GM12878 (cell line): ENCODE results near the gene BPGM.

Experiments
- EP300 ChIP-seq, 2 experiments: fragments of 150-350 bp in 1 of 2; IDR thresholded peaks; 2 replicates each; pipeline ENCODE4 v1.6.1; 2011 to 2012; ENCODE audit warnings: low read depth in 2 of 2, low read length in 2 of 2, borderline replicate concordance in 1 of 2, improper control_type of control experiment in 1 of 2, inconsistent platforms in 1 of 2; ENCODE audit not compliant: control insufficient read depth in 1 of 2
- FOS ChIP-seq: IDR thresholded peaks from 3 replicates; pipeline ENCODE4 v1.6.1; 2011; ENCODE audit warnings: borderline replicate concordance; ENCODE audit not compliant: insufficient read length; ENCODE audit errors: extremely low read depth
- POLR2A ChIP-seq: IDR thresholded peaks from 2 replicates; pipeline ENCODE4 v1.6.1; 2011; ENCODE audit warnings: low read depth, mild to moderate bottlenecking, low read length
- USF2 ChIP-seq: IDR thresholded peaks from 2 replicates; pipeline ENCODE4 v1.6.1; 2011; ENCODE audit warnings: low read depth, low read length, improper control_type of control experiment, borderline replicate concordance
- ZNF24 ChIP-seq: fragments of 450-650 bp; IDR thresholded peaks from 2 replicates; pipeline ENCODE4 v1.6.1; 2017; ENCODE audit warnings: antibody characterized with exemption, mild to moderate bottlenecking
- ZNF384 ChIP-seq: IDR thresholded peaks from 2 replicates; pipeline ENCODE4 v1.6.1; 2012; ENCODE audit warnings: low read depth, mild to moderate bottlenecking, low read length, improper control_type of control experiment, borderline replicate concordance
- TF ChIP-seq, protein P1 (sequence below), 3 experiments: IDR thresholded peaks in 2 of 3; conservative IDR thresholded peaks in 1 of 3; 2 replicates each; pipeline ENCODE4 v1.5.1; 2011; ENCODE audit warnings: low read depth in 3 of 3, low read length in 3 of 3, mild to moderate bottlenecking in 3 of 3, control low read depth in 2 of 3, moderate library complexity in 2 of 3, inconsistent platforms in 1 of 3, mixed read lengths in 1 of 3; ENCODE audit not compliant: control insufficient read depth in 2 of 3, insufficient read depth in 1 of 3; ENCODE audit errors: extremely low read depth in 1 of 3

DNA sequence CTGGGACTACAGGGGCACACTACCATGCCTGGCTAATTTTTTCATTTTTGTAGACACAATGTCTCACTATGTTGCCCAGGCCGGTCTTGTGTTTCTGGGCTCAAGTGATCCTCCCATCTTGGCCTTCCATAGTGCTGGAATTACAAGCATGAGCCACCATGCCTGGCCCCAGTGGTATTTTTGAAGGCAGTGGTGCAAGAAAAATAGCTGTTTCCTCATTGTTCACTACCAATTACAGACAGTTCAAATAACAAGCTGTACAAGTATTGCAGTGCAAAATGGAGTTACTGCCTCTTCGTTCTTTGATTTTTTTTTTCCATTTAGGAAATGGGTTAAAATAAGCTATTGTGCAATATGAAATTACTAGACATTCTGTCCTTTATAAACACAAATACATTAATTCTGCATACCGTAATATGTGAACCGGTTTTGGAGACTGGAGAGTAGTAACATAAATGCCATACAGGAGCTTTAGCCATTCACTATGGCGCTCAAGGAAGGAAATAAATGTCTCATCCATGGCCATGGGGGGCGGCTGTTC lies 35.0 kb upstream of the BPGM start:
- TF ChIP-seq, protein P1, sequence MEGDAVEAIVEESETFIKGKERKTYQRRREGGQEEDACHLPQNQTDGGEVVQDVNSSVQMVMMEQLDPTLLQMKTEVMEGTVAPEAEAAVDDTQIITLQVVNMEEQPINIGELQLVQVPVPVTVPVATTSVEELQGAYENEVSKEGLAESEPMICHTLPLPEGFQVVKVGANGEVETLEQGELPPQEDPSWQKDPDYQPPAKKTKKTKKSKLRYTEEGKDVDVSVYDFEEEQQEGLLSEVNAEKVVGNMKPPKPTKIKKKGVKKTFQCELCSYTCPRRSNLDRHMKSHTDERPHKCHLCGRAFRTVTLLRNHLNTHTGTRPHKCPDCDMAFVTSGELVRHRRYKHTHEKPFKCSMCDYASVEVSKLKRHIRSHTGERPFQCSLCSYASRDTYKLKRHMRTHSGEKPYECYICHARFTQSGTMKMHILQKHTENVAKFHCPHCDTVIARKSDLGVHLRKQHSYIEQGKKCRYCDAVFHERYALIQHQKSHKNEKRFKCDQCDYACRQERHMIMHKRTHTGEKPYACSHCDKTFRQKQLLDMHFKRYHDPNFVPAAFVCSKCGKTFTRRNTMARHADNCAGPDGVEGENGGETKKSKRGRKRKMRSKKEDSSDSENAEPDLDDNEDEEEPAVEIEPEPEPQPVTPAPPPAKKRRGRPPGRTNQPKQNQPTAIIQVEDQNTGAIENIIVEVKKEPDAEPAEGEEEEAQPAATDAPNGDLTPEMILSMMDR (IDR thresholded peaks at IDR 0.05 in 2 of 3, conservative IDR thresholded peaks at IDR 0.05 in 1 of 3; ENCODE audit: control insufficient read depth in 2 of 3, extremely low read depth in 1 of 3, insufficient read depth in 1 of 3, low read depth in 3 of 3, low read length in 3 of 3) = no peak
- no peak for TF ChIP-seq USF2
- TF ChIP-seq EP300 (IDR thresholded peaks at IDR 0.05; ENCODE audit: borderline replicate concordance in 1 of 2, control insufficient read depth in 1 of 2, low read depth in 2 of 2, low read length in 2 of 2) = no peak
- no peak for TF ChIP-seq POLR2A
- no peak for TF ChIP-seq ZNF24
- TF ChIP-seq ZNF384 = no peak
- TF ChIP-seq FOS = no peak
